GM21619 (cell line): Measurements from ENCODE around the gene ANAPC15.

Experiments
- ATAC-seq: cut with Tn5 transposase; IDR thresholded peaks from one replicate; pipeline ENCODE4 v1.9.1; 2021; ENCODE audit not compliant: unreplicated experiment

ANAPC15 gene

GRCh38 chr11:72085621-72086351 lies 26.7 kb downstream of the ANAPC15 start:
- no peak for ATAC-seq

GRCh38 chr11:72084965-72085364 lies 27.5 kb downstream of the ANAPC15 start:
- ATAC-seq, result no peak

GRCh38 chr11:72084076-72084475 lies 28.4 kb downstream of the ANAPC15 start:
- ATAC-seq, result no peak

GRCh38 chr11:72083414-72083813 lies 29.1 kb downstream of the ANAPC15 start:
- ATAC-seq, result no peak

- no peak for ATAC-seq
Measured at GRCh38 chr11:72081821-72082453, 30.6 kb downstream of the ANAPC15 start.

GRCh38 chr11:72081184-72081644 lies 31.3 kb downstream of the ANAPC15 start:
- no peak for ATAC-seq

- ATAC-seq, result peak; percentile 95
Measured at GRCh38 chr11:72080326-72081183, 31.9 kb downstream of the ANAPC15 start, which contains the start of the genes LRRC51 and NUMA1. TSS of gene LRRC51 (plus strand) at chr11:72080850. CDS start at chr11:72089084, 8,234 bp downstream. TSS of gene NUMA1 (minus strand) at chr11:72080542. CDS start at chr11:72035943, 44,599 bp downstream.

- no peak for ATAC-seq
Measured at GRCh38 chr11:72079819-72080325, 32.6 kb downstream of the ANAPC15 start.

- no peak for ATAC-seq
Measured at GRCh38 chr11:72078477-72078876, 34.0 kb downstream of the ANAPC15 start.

- ATAC-seq, result no peak
Measured at GRCh38 chr11:72075756-72076155, 36.7 kb downstream of the ANAPC15 start.

- ATAC-seq, result no peak
Measured at GRCh38 chr11:72075109-72075508, 37.4 kb downstream of the ANAPC15 start.

GRCh38 chr11:72072348-72072747 lies 40.1 kb downstream of the ANAPC15 start:
- ATAC-seq, result no peak

- ATAC-seq, result no peak
Measured at GRCh38 chr11:72070491-72070890, 42.0 kb downstream of the ANAPC15 start.

- peak; percentile 68 for ATAC-seq
Measured at GRCh38 chr11:72069787-72070251, 42.7 kb downstream of the ANAPC15 start.

- ATAC-seq, result no peak
Measured at GRCh38 chr11:72069200-72069599, 43.3 kb downstream of the ANAPC15 start.

- no peak for ATAC-seq
Measured at GRCh38 chr11:72067676-72068075, 44.8 kb downstream of the ANAPC15 start.

GRCh38 chr11:72067266-72067665 lies 45.2 kb downstream of the ANAPC15 start:
- ATAC-seq, result no peak

GRCh38 chr11:72066855-72067254 lies 45.6 kb downstream of the ANAPC15 start:
- no peak for ATAC-seq

- ATAC-seq, result no peak
Measured at GRCh38 chr11:72061739-72062396, 50.6 kb downstream of the ANAPC15 start.
